ENCODE measurements around the gene ZNF827. TPM values are rescaled to one million over a fixed set of nuclear protein-coding genes. Genes with fewer than 3 reads are reported as not detected.

ZNF827 gene
- total RNA-seq, 4 donors from 2014 or later, result 7.2 to 16.1 (median 10.9) TPM

GRCh38 chr4:145888393-145888792, 50.2 kb downstream of the ZNF827 start:
- in situ Hi-C loops (cut with MboI; ENCODE audit: low sequenced_read_pairs in 4 of 4), result no loop called here
- TF ChIP-seq CTCF (IDR thresholded peaks at IDR 0.05 in 4 of 5, conservative IDR thresholded peaks at IDR 0.05 in 1 of 5) (no peak), POLR2A (IDR thresholded peaks at IDR 0.05) (no peak)
- ATAC-seq, result no peak

GRCh38 chr4:145887241-145887991, 51.2 kb downstream of the ZNF827 start:
- Histone ChIP-seq H3K27me3 (no peaks in the 10 kb centered on the region), H3K4me1 (peaks cover 24 to 30% of the 10 kb centered on the region in 2 donors), H3K36me3 (no peaks in the 10 kb centered on the region), H3K9me3 (no peaks in the 10 kb centered on the region), H3K4me3 (no peak overlapping the region), H3K27ac (peak overlapping the region; percentile 56 to 84 (median 69))
- DNase-seq, result peak; percentile 30 to 44
- in situ Hi-C loops (cut with MboI; ENCODE audit: low sequenced_read_pairs in 4 of 4) (no loop called here), intact Hi-C loops (cut with DNase I; ENCODE audit: low total_unique reads) (no loop called here)
- no peak for TF ChIP-seq POLR2A (IDR thresholded peaks at IDR 0.05)
- TF ChIP-seq CTCF (IDR thresholded peaks at IDR 0.05 in 4 of 5, conservative IDR thresholded peaks at IDR 0.05 in 1 of 5), result peak in 1 of 5 experiments; percentile 11
- ATAC-seq, result peak; percentile 63 to 89

More at GRCh38 chr4:145888393-145888792, 50.2 kb downstream of the ZNF827 start:
- peaks cover 22 to 24% of the 10 kb centered on the region in 2 donors for H3K4me1 ChIP-seq
- H3K27ac ChIP-seq, result peak overlapping the region; percentile 56 to 84 (median 69)
- no peak for DNase-seq
- intact Hi-C loops (cut with DNase I; ENCODE audit: low total_unique reads), result no loop called here
- no peaks in the 10 kb centered on the region for H3K36me3 ChIP-seq
- H3K27me3 ChIP-seq, result no peaks in the 10 kb centered on the region
- no peaks in the 10 kb centered on the region for H3K9me3 ChIP-seq
- no peak overlapping the region for H3K4me3 ChIP-seq

GRCh38 chr4:145886871-145887240, 51.8 kb downstream of the ZNF827 start:
- DNase-seq, result peak in 1 of 2 donors; percentile 17
- Histone ChIP-seq H3K27ac (peak overlapping the region; percentile 56 to 84 (median 69)), H3K27me3 (no peaks in the 10 kb centered on the region), H3K9me3 (no peaks in the 10 kb centered on the region), H3K4me1 (peaks cover 30 to 36% of the 10 kb centered on the region in 2 donors), H3K36me3 (no peaks in the 10 kb centered on the region), H3K4me3 (no peak overlapping the region)
- in situ Hi-C loops (cut with MboI; ENCODE audit: low sequenced_read_pairs in 4 of 4) (no loop called here), intact Hi-C loops (cut with DNase I; ENCODE audit: low total_unique reads) (no loop called here)
- ATAC-seq, result peak; percentile 50 to 51
- TF ChIP-seq POLR2A (IDR thresholded peaks at IDR 0.05), result no peak

- Histone ChIP-seq H3K27me3 (no peaks in the 10 kb centered on the region), H3K27ac (no peak overlapping the region), H3K4me1 (peaks cover 41 to 48% of the 10 kb centered on the region in 2 donors), H3K4me3 (no peak overlapping the region), H3K9me3 (no peaks in the 10 kb centered on the region), H3K36me3 (no peaks in the 10 kb centered on the region)
- ATAC-seq, result no peak
- DNase-seq, result no peak
- in situ Hi-C loops (cut with MboI; ENCODE audit: low sequenced_read_pairs in 4 of 4), result no loop called here
- TF ChIP-seq POLR2A (IDR thresholded peaks at IDR 0.05) (no peak), CTCF (IDR thresholded peaks at IDR 0.05 in 4 of 5, conservative IDR thresholded peaks at IDR 0.05 in 1 of 5) (no peak)
- intact Hi-C loops (cut with DNase I; ENCODE audit: low total_unique reads), result no loop called here
Observed at GRCh38 chr4:145885666-145886065, 53.0 kb downstream of the ZNF827 start.

- H3K27me3 ChIP-seq, result no peaks in the 10 kb centered on the region
- H3K4me3 ChIP-seq, result no peak overlapping the region
- no peak overlapping the region for H3K27ac ChIP-seq
- H3K9me3 ChIP-seq, result no peaks in the 10 kb centered on the region
- no peaks in the 10 kb centered on the region for H3K36me3 ChIP-seq
- H3K4me1 ChIP-seq, result peaks cover 48 to 53% of the 10 kb centered on the region in 2 donors
- in situ Hi-C loops (cut with MboI; ENCODE audit: low sequenced_read_pairs in 4 of 4), result no loop called here
- no peak for TF ChIP-seq POLR2A (IDR thresholded peaks at IDR 0.05)
- no peak for TF ChIP-seq CTCF (IDR thresholded peaks at IDR 0.05 in 4 of 5, conservative IDR thresholded peaks at IDR 0.05 in 1 of 5)
- no peak for ATAC-seq
- DNase-seq, result no peak
- intact Hi-C loops (cut with DNase I; ENCODE audit: low total_unique reads), result no loop called here
Observed at GRCh38 chr4:145884775-145885174, 53.8 kb downstream of the ZNF827 start.

All from gastrocnemius medialis (tissue), 4 donors.